ENCODE measurements around the gene BCAS3.
"Not testable (repeated sequence)": the region's sequence is repeated elsewhere in the genome, so short reads cannot be mapped to it uniquely, and the experiment has no call there.

BCAS3 gene

DNA sequence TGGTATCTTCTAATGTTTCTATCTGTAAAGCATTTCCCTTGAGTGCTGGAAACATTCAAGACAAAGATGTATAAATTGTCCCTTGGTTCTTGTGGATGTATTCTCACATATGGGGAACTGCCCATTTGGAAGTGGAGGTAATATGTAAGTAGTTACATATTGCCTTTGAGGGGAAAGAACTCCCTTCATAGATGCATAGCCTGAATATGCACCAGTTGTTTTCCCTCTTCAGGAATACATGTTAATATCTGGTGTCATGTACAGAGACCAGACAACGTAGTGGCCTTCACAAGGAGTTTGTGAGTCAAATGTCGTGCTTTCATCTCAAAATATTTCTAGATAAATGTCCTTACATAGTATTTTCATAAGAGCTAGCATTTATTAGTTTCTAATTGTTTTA, 213.5 kb downstream of the BCAS3 start:
- no peak for DNase-seq

DNA sequence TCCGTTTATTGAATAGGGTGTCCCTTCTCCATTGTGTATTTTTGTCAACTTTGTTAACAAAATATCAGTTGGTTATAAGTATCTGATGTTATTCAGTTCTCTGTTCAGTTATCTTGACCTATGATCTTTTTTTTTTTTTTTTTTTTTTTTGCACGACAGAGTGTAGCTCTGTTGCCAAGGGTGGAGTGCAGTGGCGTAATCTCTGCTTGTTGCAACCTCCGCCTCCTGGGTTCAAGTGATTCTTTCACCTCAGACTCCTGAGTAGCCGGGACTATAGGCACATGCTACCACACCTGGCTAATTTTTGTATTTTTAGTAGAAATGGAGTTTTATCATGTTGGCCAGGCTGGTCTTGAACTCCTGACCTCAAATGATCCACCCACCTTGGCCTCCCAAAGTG, 215.8 kb downstream of the BCAS3 start:
- no peak for DNase-seq

DNA sequence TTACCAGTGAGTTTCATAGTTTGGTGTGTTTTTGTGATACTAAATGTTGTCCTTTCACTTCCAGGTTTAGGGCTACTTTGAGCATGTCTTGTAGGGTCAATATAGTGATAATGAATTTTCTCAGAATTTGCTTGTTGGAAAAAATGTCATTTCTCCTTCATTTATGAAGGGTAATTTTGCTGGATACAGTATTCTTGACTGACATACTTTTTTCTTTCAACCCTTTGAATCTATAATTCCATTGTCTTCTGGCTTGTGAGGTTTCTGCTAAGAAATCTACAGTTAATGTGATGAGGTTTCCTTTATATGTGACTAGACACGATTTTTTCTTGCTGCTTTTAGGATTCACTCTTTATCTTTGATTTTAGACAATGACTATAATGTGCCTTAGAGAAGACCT, 219.3 kb downstream of the BCAS3 start:
- no peak for DNase-seq

DNA sequence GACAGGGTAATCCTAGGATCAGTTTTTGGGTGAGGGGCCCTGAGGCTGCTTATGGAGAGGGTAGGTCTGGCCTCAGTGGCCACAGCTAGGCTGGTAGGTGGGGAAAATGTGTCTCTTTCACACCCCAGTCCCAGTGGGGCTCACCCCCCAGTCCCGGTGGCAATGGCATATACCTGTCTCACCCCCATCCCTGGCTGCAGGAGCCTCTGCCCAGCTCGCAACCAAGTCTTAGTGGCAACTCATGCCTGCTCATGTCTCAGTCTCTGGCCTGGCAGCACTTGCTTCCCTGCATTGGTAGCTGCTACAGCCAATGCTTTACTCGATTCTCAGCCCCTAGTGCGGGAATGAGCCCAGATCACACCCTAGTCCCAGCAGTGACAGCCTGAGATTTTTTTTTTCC, 221.5 kb downstream of the BCAS3 start:
- DNase-seq: no peak

DNA sequence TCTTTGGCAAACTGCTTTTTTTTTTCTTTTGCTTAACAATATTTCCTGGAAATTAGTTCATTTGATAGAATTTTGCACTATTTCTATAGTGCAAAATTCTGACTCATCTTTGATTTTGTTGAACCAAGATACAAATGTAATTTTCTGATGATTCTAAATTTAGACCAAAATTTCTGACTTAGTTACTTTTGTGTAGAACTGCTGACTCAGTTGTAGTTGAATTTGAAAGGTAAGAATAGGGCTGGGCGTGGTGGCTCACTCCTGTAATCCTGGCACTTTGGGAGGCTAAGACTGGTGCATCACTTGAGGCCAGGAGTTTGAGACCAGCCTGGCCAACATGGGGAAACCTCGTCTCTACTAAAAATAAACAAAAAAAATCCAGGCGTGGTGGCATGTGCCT, 223.0 kb downstream of the BCAS3 start:
- no peak for DNase-seq

DNA sequence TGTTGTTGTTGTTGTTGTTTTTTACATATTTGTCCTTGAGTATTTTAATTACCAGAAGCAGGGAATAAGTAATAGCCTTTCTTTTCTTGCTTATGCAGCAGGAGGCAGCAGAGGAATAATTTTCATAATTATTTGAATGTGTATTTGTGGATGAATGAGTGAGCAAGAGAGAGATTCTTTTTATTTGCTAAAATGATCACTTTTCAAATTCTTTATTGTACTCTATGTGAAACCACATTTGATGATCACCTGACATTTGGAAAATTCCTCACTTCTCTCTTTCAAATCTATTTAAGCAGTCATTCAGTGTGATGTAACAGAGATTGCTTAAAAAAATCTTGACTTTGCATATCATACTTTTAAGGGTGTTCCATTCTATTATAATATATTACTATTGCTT, 223.6 kb downstream of the BCAS3 start:
- DNase-seq: no peak

DNA sequence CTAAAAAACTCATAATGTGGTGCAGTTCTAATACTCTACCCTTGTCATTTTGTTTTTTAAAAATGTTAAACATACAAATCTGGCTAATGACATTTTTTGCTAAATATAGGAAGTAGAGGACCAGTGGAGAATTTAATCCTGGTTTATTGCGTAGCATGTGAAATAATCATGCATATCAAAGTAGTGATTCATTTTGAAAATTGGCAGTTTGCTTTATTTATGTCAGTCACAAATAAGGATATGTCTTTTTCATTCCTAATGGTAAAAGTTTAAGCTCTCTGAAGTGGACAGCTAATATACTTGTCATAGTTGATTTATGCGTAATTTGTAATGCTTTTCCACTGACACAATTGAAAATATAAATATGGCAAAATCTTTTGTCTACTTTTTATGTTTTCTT, 224.2 kb downstream of the BCAS3 start:
- DNase-seq: no peak

DNA sequence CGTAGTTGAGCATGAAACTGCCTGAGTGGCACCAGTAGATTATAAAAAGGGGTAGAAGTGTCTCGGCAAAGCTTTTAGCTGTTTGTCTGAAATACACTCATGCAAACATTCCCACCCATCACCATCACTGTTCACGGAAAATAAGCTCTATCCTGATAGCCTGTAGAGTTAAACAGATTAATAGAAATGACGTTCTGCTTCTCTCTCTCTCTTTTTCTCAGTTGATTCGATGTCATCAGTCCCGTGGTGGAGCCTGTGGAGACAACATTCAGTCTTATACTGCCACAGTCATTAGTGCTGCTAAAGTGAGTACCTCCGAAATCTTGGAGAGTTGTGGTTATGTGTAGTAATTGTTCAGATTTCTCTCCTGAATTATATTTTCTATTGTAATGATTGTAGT, 224.7 kb downstream of the BCAS3 start:
- no peak for DNase-seq

DNA sequence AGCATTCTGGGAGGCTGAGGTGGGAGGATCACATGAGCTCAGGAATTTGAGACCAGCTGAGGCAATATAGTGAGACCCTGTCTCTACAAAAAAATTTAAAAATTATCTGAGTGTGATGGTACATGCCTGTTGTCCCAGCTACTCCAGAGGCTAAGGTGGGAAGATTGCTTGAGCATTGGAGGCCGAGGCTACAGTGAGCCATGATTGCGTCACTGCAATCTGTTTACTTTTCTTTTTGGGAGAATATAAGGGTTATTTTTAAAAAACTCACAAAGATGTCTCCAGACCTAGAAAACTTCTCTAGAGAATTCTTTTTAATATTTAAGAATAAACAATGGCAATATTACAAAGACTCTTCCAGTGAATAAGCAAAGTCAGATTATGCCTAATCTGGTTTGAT, 226.9 kb downstream of the BCAS3 start:
- no peak for DNase-seq

DNA sequence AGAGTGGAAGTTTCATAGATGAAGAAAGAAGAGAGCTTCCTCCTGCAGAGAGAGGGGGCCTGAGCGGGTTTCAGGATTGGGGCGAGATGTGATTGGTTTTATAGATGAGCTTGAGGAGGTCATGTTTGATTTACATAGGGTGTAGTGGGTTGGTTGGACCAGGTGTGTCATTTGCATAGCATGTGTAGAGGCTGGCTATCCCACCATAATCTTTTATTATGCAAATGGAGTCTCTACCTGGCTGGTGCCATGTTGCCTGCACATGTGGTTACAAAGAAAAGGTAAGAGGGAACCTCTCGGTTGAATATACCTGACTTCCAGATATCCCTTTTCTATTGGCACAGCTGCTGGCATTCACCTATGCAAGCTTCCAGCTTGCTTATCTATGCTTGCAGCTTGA, 228.1 kb downstream of the BCAS3 start:
- no peak for DNase-seq

DNA sequence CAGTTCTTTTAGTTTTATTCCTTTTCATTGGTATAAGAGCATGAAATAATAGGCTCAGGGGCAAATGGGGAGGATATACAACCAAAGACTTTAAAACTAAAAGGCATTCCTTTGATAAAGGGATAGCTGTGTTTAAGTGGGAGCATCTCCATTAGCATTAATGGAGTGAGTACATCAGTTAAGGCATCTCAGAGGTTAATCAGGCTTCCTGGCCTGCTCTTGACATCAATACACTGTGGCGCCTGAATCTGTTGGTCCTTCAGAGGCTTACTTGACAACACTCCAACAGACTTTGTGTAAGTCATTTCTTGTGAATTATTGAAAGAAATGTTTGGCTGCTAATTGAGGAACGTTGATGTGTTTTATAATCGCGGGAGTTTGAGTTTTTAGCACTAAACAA, 230.7 kb downstream of the BCAS3 start:
- DNase-seq: no peak

DNA sequence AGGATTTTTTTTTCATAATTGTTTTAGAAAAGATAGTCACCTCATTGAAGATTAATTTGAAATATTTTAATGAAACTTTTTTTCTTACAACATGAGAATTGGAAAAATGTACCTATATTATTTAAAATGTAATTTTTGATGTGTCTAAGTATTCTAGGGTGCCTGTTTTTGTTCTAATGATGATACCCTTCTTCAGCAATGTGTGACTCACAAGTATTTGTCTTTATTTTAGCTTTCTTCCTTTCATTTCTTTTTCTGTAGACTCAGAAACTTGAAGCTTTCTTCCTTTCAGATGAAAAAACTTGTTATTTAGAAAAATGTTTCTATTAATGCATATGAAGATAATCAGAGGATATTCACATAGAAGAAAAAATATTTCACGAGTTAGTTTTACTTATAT, 231.8 kb downstream of the BCAS3 start:
- DNase-seq: no peak

DNA sequence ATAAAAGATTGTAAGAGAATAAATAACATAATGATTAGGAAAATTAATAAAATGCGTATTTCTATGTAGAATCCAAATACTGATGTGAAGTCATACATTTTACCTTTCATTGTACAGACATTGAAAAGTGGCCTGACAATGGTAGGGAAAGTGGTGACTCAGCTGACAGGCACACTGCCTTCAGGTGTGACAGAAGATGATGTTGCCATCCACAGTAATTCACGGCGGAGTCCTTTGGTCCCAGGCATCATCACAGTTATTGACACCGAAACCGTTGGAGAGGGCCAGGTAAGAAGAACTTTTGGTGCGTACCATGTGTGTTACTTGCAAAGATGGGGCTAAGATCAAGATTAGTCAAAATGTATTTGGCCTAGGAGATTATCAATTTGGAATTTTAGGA, 232.8 kb downstream of the BCAS3 start:
- no peak for DNase-seq

DNA sequence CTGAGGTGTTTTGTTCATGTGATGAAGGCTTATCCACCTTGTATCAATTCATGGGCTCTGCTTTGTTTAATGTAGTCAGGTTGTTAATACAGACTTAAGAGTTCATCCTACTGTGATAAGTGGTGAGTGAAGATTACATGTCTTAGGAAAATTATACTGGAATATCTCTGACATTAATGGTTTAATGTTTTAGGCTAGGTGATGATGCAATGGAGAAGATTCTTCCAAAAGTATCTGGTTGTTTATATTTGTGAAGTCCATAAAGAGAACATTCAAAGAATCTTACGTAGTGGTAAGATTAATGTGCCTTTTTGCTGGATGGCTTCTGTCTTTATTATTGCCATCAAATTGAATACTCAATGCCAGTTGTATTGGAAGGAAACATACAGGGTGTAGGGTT, 236.4 kb downstream of the BCAS3 start:
- no peak for DNase-seq

DNA sequence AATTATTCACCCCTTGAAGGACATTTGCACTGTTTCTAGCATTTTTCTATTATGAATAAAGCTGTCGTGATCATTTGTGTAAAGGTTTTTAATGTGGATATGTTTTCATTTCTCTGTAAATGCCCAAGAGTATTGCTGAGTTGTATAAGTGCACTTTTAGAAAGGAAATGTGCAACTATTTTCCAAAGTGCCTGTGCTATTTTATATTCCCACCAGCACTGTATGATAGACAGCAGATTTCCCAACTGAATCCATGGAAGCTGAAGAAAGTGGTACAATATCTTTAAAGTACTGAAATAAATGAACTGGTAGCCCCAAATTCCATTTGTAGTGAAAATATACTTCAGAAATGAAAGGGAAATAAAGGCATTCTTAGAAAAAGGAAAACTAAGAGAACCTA, 238.4 kb downstream of the BCAS3 start:
- no peak for DNase-seq

DNA sequence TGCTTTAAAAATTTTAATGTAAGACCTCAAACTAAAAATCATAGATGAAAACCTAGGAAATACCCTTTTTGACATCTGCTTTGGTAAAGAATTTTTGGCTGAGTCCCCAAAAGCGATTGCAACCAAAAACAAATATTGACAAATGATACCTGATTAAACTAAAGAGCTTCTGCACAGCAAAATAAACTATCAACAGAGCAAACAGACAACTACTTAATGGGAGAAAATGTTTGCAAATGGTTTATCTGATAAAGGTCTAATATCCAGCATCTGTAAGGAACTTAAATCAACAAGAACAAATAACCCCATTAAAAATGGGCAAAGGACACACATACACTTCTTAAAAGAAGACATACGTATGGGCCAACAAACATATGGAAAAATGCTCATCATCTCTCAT, 242.5 kb downstream of the BCAS3 start:
- DNase-seq: no peak

DNA sequence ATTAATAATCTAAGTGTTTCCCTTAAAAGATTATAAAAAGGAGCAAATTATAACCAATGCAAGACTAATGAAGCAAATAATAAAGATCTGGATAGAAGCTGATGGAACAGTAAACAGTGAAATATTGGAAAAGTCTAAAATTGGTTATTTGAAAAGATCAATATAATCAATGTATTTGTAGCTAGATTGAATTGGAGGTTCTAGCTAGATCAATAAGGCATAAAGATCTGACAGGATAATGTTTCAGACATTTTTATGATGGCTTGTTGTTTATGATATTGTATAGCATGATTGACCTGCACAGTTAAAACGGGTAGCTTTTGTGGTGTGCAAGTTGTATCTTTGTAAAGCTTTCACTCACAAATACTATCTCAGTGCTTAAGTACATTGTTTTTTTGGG, 245.3 kb downstream of the BCAS3 start:
- DNase-seq: no peak

DNA sequence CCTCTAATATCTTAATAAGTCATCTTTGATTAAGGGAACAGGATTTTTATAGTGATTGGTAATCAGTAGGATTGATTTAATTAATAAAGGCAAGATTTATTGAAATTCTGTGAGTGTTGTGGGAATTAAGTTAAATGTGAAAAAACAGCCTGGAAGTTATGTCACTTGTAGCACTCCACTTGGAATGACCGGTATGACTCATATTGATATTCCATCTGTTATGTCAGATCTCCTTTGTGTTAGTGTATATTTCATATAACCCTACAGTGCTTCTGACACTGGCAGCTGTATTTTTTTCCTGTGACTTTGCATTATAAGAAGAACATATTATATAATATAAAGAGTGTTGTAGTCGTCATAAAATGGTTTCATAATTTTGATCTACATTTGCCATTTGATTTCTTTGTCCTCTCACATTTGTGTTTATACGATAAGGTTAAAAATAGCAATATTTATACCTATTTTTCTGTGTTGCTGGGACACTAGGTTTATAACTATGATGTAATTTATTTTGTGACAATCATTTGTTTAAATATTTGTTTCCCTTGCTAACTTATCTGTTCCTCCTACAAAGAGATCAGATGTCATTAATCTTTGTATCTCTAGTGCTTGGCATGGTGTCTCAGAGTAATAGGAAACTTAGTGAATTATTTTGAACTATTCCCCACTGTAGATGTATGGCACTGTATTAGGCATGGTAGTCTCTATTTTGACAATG, 249.0 kb downstream of the BCAS3 start:
- no peak for DNase-seq

DNA sequence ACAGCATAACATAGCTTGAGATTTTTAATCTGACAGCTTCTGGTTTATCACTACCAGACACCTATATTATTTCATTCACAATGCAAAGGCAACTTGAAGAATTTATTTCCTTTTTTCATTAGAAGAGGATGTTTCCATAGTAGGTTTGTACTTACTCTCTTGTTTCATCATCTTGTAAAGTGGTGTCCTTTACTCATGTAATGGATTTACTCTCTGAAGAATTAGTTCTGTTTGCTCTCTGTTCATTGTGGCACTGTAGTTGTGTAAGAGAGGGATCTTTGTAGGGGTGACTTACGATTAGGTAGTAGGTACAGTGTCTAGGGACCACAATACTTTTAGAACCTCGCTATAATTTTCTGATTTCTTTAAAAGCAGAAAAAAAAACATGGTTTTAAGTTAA, 256.1 kb downstream of the BCAS3 start:
- DNase-seq: no peak

DNA sequence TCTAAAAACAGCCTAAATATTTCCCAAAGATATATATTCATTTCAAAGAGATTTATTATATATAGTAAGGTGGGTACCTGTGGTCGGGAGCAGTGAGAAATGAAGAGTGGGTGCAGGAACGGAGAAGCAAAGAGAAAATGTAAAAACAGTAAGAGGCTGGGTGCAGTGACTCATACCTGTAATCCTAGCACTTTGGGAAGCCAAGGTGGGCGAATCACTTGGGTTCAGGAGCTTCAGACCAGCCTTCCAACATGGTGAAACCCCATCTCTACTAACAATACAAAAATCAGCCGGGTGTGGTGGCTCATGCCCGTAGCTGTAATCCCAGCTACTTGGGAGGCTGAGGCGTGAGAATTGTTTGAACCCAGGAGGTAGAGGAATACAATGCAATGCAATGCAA, 257.1 kb downstream of the BCAS3 start:
- no peak for DNase-seq

DNA sequence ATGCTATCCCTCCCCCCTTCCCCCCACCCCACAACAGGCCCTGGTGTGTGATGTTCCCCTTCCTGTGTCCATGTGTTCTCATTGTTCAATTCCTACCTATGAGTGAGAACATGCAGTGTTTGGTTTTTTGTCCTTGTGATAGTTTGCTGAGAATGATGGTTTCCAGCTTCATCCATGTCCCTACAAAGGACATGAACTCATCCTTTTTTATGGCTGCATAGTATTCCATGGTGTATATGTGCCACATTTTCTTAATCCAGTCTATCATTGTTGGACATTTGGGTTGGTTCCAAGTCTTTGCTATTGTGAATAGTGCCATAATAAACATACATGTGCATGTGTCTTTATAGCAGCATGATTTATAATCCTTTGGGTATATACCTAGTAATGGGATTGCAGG, 258.3 kb downstream of the BCAS3 start:
- DNase-seq: not testable (repeated sequence)

DNA sequence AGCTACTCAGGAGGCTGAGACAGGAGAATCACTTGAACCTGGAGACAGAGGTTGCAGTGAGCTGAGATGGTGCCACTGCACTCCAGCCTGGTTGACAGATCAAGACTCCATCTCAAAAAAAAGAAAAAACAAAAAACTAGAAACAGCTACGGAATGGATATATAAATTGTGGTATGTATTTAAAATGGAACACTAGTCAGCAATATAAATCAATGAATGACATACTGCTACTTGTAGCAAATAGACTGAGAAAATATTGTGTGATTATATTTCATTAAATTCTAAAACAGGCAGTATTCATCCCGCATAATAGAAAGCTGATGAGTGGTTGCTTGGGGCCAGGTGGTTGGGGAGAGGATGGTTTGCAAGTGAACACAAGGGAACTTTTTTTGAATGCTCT, 261.7 kb downstream of the BCAS3 start:
- DNase-seq: no peak

DNA sequence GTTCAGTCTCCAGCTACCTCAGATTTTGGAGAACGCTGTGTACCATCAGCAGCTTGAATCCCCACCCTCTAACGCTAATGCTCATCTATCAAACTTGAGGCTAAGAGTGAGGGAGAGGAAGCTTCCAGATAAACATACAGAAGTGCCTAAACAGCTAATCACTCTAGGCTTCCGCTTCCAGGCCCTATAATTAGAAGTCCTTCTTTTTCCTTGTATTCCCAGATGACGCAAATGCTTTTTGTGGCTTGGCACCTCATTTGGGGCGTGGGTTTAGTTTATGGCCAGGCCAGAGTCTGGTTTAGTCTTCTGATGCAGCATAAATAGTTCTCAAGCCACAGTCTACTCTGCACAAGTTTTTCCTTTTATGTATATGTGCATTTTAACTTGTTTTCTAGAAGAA, 263.4 kb downstream of the BCAS3 start:
- DNase-seq: no peak

DNA sequence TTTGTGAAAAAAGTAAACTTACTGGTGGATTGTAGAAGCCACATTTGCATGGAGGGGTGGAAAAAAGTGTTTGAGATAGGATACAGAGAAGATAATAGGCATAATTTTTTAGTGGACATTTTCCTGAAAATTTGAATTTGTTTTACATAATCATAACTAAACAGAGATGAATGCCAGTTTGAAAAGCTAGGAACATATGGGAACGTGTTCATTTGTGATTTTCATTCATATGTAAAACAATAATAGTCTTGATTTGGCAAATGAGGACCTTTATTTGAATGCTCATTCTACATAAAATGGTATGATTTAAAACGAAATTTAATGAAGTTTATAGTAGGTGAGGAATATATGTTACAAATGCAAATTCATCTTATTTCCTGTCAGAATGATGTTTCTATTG, 263.9 kb downstream of the BCAS3 start:
- DNase-seq: no peak

DNA sequence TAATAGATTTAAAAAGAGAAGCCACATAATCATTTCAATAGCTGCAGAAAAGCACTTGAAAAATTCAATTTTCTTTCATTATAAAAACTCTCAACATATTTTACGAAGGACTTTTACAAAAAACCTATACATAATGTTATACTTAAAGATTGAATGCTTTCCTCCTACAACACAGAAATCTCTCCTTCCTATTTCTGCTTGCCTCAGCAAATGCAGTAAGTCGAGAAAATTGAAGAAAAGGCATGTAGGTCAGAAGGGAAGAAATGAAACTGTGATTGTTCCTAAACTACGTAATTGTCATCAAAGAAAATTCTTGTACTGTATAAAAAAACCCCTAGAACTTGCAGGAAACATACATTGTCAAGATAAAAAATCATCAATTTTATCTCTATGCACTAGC, 267.1 kb downstream of the BCAS3 start:
- no peak for DNase-seq

DNA sequence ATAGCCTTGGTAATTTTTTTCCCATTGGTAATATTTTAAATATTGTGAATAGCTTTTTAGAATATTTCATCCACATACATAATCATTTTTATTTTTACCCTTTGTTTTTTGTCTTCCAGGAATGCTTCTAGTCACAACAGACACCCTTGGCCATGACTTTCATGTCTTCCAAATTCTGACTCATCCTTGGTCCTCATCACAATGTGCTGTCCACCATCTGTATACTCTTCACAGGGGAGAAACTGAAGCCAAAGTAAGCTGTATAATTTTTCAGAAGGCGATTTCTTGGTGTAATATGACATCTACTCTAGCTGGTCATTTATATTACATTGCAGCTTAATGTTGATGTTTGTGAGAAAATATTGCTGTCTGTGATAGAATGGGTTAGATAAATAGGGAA, 269.4 kb downstream of the BCAS3 start:
- no peak for DNase-seq

Data from NCI-H1436 treated with DMSO at 0.1 percent for 48 hours (cell line).